ENCODE results near the gene DAPK2.

DAPK2 gene

GRCh38 chr15:63939531-63940130 lies 106.7 kb downstream of the DAPK2 start:
- DNase-seq = no peak

GRCh38 chr15:63938486-63939061 lies 107.7 kb downstream of the DAPK2 start:
- peak; percentile 25 for DNase-seq

GRCh38 chr15:63933522-63933921 lies 112.8 kb downstream of the DAPK2 start:
- no peak for DNase-seq

GRCh38 chr15:63931556-63931955 lies 114.7 kb downstream of the DAPK2 start:
- DNase-seq = no peak

- no peak for DNase-seq
Observed at GRCh38 chr15:63930034-63930433, 116.3 kb downstream of the DAPK2 start.

- DNase-seq = no peak
Observed at GRCh38 chr15:63928185-63928842, 118.0 kb downstream of the DAPK2 start.

GRCh38 chr15:63923993-63924950 lies 122.0 kb downstream of the DAPK2 start:
- no peak for DNase-seq

- DNase-seq = no peak
Observed at GRCh38 chr15:63922916-63923315, 123.4 kb downstream of the DAPK2 start.

- DNase-seq = no peak
Observed at GRCh38 chr15:63922261-63922904, 123.9 kb downstream of the DAPK2 start.

GRCh38 chr15:63920504-63921175 lies 125.6 kb downstream of the DAPK2 start:
- DNase-seq = no peak

- no peak for DNase-seq
Observed at GRCh38 chr15:63918901-63919348, 127.4 kb downstream of the DAPK2 start.

- no peak for DNase-seq
Observed at GRCh38 chr15:63918317-63918672, 128.0 kb downstream of the DAPK2 start.

GRCh38 chr15:63917588-63918316 lies 128.5 kb downstream of the DAPK2 start:
- DNase-seq = no peak

GRCh38 chr15:63915873-63916771 lies 130.2 kb downstream of the DAPK2 start:
- DNase-seq = no peak

- DNase-seq = no peak
Observed at GRCh38 chr15:63915209-63915872, 130.9 kb downstream of the DAPK2 start.

- no peak for DNase-seq
Observed at GRCh38 chr15:63913786-63914315, 132.4 kb downstream of the DAPK2 start.

- no peak for DNase-seq
Observed at GRCh38 chr15:63913336-63913735, 132.9 kb downstream of the DAPK2 start.

- no peak for DNase-seq
Observed at GRCh38 chr15:63912061-63912615, 134.1 kb downstream of the DAPK2 start.

- no peak for DNase-seq
Observed at GRCh38 chr15:63911160-63911559, 135.1 kb downstream of the DAPK2 start.
